ENCODE measurements around the gene GTPBP2.
"Not testable (repeated sequence)": the region's sequence is repeated elsewhere in the genome, so short reads cannot be mapped to it uniquely, and the experiment has no call there.

The GTPBP2 gene

DNA sequence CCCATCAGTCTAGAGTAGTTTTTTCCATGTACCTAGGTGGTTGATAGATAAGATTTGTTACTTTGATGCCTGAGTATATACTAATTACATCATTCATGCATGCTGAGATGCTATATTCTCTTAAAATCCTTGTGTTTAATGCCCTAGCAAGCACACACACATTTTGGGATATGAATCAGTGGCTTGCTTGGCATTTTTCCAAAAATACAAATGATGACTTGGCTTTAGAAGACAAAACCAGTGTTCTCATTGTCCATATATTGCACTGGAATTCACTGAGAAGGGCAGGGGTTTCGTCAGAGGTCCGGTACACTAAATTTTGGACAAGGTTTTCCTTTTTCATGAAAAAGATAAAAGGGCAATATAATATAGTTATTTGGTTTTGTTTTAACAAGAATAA, 24.9 kb downstream of the GTPBP2 start:
- Histone ChIP-seq H3F3A (ENCODE audit: insufficient read depth, low read length) (no peaks in the 10 kb centered on the region), H3K9me2 (ENCODE audit: low read depth, low read length) (no peaks in the 10 kb centered on the region), H4K20me1 (ENCODE audit: insufficient read depth, low read length) (no peaks in the 10 kb centered on the region), H3K9ac (ENCODE audit: low read length) (no peak overlapping the region), H3K79me2 (ENCODE audit: insufficient read depth, low read length) (no peaks in the 10 kb centered on the region), H3K27me3 (ENCODE audit: insufficient read depth, low read length) (no peaks in the 10 kb centered on the region), H3K9me3 (ENCODE audit: low read length) (no peaks in the 10 kb centered on the region), H3K4me1 (ENCODE audit: insufficient read depth, low read length, severe bottlenecking) (peaks cover 7% of the 10 kb centered on the region), H3K4me2 (ENCODE audit: low read length) (no peak overlapping the region), H3K4me3 (ENCODE audit: low read depth, low read length, poor library complexity, severe bottlenecking) (no peak overlapping the region), H3K36me3 (ENCODE audit: insufficient read depth, low read length) (peaks cover 84% of the 10 kb centered on the region), H3K27ac (ENCODE audit: low read depth, low read length, poor library complexity, severe bottlenecking) (no peak overlapping the region), H2AFZ (ENCODE audit: low read length) (no peak overlapping the region)
- TF ChIP-seq EZH2 (IDR thresholded peaks at IDR 0.05; ENCODE audit: borderline replicate concordance, low read length) = no peak
- TF ChIP-seq, protein P1, sequence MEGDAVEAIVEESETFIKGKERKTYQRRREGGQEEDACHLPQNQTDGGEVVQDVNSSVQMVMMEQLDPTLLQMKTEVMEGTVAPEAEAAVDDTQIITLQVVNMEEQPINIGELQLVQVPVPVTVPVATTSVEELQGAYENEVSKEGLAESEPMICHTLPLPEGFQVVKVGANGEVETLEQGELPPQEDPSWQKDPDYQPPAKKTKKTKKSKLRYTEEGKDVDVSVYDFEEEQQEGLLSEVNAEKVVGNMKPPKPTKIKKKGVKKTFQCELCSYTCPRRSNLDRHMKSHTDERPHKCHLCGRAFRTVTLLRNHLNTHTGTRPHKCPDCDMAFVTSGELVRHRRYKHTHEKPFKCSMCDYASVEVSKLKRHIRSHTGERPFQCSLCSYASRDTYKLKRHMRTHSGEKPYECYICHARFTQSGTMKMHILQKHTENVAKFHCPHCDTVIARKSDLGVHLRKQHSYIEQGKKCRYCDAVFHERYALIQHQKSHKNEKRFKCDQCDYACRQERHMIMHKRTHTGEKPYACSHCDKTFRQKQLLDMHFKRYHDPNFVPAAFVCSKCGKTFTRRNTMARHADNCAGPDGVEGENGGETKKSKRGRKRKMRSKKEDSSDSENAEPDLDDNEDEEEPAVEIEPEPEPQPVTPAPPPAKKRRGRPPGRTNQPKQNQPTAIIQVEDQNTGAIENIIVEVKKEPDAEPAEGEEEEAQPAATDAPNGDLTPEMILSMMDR (IDR thresholded peaks at IDR 0.05; ENCODE audit: low read length) = no peak

DNA sequence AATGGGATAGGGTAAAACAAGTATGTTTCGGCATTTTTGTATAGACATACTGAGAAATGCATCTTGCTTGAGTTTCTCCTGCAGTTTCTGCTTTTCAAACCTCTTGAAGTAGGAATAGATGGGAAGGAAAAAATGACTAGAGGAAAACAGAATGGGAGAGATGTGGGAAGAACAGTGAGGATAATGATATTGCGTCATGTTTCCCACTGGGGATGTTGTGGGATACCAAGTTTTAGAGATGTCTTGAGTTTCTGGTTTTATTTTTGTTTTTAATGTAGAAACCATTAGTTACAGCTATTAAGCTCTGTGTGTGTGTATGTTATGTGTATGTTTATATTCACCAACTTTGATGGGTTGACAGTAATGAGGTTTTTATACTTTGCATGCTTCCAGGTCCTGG, 28.5 kb downstream of the GTPBP2 start:
- TF ChIP-seq, protein P1 (IDR thresholded peaks at IDR 0.05; ENCODE audit: low read length) = no peak
- no peak for TF ChIP-seq EZH2 (IDR thresholded peaks at IDR 0.05; ENCODE audit: borderline replicate concordance, low read length)
- no peak overlapping the region for H3K4me3 ChIP-seq (ENCODE audit: low read depth, low read length, poor library complexity, severe bottlenecking)
- H3K9me2 ChIP-seq (ENCODE audit: low read depth, low read length) = no peaks in the 10 kb centered on the region
- no peaks in the 10 kb centered on the region for H4K20me1 ChIP-seq (ENCODE audit: insufficient read depth, low read length)
- no peaks in the 10 kb centered on the region for H3K4me1 ChIP-seq (ENCODE audit: insufficient read depth, low read length, severe bottlenecking)
- H3F3A ChIP-seq (ENCODE audit: insufficient read depth, low read length) = no peaks in the 10 kb centered on the region
- H3K9me3 ChIP-seq (ENCODE audit: low read length) = no peaks in the 10 kb centered on the region
- no peak overlapping the region for H2AFZ ChIP-seq (ENCODE audit: low read length)
- H3K27me3 ChIP-seq (ENCODE audit: insufficient read depth, low read length) = no peaks in the 10 kb centered on the region
- H3K36me3 ChIP-seq (ENCODE audit: insufficient read depth, low read length) = peaks cover 75% of the 10 kb centered on the region
- H3K9ac ChIP-seq (ENCODE audit: low read length) = no peak overlapping the region
- H3K27ac ChIP-seq (ENCODE audit: low read depth, low read length, poor library complexity, severe bottlenecking) = no peak overlapping the region
- no peaks in the 10 kb centered on the region for H3K79me2 ChIP-seq (ENCODE audit: insufficient read depth, low read length)
- no peak overlapping the region for H3K4me2 ChIP-seq (ENCODE audit: low read length)

DNA sequence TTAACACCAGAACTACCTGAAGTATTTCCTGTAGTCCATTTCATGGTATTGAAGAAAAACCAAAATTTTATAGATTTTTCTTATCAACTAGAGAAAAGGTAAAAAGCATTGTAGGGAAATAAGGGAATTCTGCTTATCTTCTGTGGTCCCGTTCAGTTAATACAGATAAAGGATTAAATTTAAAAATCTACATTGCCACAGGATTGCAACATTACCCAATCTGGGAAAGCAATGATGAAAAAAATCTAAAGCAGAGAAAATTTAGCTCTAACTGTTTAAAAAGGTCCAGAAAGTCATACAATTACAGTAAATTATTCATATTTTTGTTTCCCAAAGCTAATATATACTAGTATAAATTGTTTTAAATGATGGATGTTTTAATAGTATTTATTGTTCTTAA, 35.1 kb downstream of the GTPBP2 start:
- no peaks in the 10 kb centered on the region for H3K79me2 ChIP-seq (ENCODE audit: insufficient read depth, low read length)
- no peak overlapping the region for H2AFZ ChIP-seq (ENCODE audit: low read length)
- no peak for TF ChIP-seq EZH2 (IDR thresholded peaks at IDR 0.05; ENCODE audit: borderline replicate concordance, low read length)
- TF ChIP-seq, protein P1 (IDR thresholded peaks at IDR 0.05; ENCODE audit: low read length) = no peak
- no peaks in the 10 kb centered on the region for H3F3A ChIP-seq (ENCODE audit: insufficient read depth, low read length)
- H3K9me2 ChIP-seq (ENCODE audit: low read depth, low read length) = no peaks in the 10 kb centered on the region
- H3K4me1 ChIP-seq (ENCODE audit: insufficient read depth, low read length, severe bottlenecking) = no peaks in the 10 kb centered on the region
- no peaks in the 10 kb centered on the region for H3K27me3 ChIP-seq (ENCODE audit: insufficient read depth, low read length)
- no peaks in the 10 kb centered on the region for H3K9me3 ChIP-seq (ENCODE audit: low read length)
- H3K4me2 ChIP-seq (ENCODE audit: low read length) = no peak overlapping the region
- peaks cover 62% of the 10 kb centered on the region for H3K36me3 ChIP-seq (ENCODE audit: insufficient read depth, low read length)
- no peak overlapping the region for H3K9ac ChIP-seq (ENCODE audit: low read length)
- H4K20me1 ChIP-seq (ENCODE audit: insufficient read depth, low read length) = no peaks in the 10 kb centered on the region
- H3K4me3 ChIP-seq (ENCODE audit: low read depth, low read length, poor library complexity, severe bottlenecking) = no peak overlapping the region
- no peak overlapping the region for H3K27ac ChIP-seq (ENCODE audit: low read depth, low read length, poor library complexity, severe bottlenecking)

DNA sequence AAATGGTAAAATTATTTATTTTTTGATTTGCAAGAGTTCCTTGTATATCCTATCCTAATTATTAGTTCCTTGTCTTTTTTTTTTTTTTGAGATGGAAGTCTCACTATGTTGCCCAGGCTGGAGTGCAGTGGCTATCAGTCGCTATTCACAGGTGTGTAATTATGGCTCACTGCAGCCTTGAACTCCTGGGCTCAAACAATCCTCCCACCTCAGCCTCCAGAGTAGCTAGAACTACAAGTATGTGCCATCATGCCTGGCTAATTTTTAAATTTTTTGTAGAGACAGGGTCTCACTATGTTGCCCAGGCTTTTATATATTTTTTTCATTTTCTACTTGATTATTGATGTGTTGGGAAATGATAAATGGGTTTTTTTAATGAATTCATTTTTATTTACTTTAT, 39.5 kb downstream of the GTPBP2 start:
- peaks cover 81% of the 10 kb centered on the region for H3K36me3 ChIP-seq (ENCODE audit: insufficient read depth, low read length)
- not testable (repeated sequence) for H4K20me1 ChIP-seq (ENCODE audit: insufficient read depth, low read length); H3K4me1 ChIP-seq (ENCODE audit: insufficient read depth, low read length, severe bottlenecking); H3K79me2 ChIP-seq (ENCODE audit: insufficient read depth, low read length); H3K9ac ChIP-seq (ENCODE audit: low read length); H3K9me2 ChIP-seq (ENCODE audit: low read depth, low read length); H3K4me3 ChIP-seq (ENCODE audit: low read depth, low read length, poor library complexity, severe bottlenecking); H3F3A ChIP-seq (ENCODE audit: insufficient read depth, low read length); H3K27ac ChIP-seq (ENCODE audit: low read depth, low read length, poor library complexity, severe bottlenecking); H3K4me2 ChIP-seq (ENCODE audit: low read length); H3K27me3 ChIP-seq (ENCODE audit: insufficient read depth, low read length); H3K9me3 ChIP-seq (ENCODE audit: low read length); H2AFZ ChIP-seq (ENCODE audit: low read length)

Data from OCI-LY1 (cell line).